ENCODE measurements around the gene AMELY.
"Not testable (repeated sequence)": the region's sequence is repeated elsewhere in the genome, so short reads cannot be mapped to it uniquely, and the experiment has no call there.

AMELY gene, protein sequence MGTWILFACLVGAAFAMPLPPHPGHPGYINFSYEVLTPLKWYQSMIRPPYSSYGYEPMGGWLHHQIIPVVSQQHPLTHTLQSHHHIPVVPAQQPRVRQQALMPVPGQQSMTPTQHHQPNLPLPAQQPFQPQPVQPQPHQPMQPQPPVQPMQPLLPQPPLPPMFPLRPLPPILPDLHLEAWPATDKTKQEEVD

DNA sequence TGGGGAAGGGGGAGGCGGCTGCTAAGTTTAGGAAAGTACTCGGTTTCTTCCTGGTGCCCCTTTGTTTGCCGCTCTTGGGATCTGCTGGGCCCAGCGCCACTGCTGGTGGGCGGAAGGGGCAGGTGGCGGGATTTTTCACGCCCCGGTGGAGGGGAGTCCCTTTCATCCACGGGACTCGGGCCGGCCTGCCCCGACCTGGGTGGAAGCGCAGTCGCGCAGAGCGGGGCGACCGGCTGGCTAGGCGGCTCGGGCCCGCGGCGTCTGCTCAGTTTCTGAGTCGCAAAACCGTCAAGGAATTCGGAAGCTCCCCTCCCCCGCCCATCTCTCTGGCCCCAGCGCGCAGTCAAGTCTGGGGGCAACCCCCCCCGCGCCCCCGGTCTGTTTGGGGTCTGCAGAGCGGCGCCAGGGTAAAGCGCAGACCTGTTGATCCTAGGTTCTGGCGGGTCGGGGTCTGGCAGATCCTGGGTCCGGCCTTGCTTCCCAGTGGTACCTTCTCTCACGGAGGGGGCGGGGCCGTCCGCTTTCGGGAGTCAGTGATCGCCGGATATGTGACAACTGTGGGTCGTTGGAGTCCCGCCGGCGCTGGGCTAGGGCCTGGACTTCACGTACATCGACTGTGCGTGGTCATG lies at the start of gene AMELY:
Gene AMELY, minus strand, starts transcription at position 500 of the 629 bp plus-strand sequence. CDS start 39,144 bp downstream, outside the sequence.
- no peak for DNase-seq

DNA sequence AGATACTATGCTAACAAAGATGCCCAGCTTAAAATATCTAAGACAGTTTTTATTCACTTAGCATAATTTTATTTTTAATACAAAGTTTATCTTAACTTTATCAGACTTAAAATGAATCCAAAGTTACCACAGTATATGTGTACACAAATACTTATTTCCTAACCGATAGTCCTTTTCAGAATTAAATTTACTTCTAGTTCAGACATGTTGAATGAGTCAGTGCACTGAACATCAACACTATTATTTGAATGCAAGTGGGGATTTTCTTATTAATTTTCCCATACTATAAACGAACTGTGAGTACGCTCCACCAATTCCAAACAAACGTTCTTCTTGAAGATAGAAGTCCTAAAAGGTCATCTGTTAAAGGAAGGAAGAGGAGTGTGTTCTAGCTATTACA lies 38.4 kb upstream of the AMELY start:
- DNase-seq: no peak

DNA sequence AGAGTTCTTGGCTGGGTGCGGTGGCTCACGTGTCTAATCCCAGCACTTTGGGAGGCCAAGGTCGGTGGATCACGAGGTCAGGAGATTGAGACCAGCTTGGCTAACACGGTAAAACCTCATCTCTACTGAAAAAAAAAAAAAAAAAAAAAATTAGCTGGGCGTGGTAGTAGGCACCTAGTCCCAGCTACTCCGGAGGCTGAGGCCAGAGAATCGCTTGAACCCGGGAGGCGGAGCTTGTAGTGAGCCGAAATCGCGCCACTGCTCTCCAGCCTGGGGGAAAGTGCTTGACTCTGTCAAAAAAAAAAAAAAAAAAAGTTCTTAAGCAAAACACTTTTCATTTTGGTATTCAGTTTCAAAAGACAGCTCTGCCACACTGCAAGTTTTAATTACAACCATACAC lies 36.8 kb upstream of the AMELY start:
- DNase-seq: no peak

DNA sequence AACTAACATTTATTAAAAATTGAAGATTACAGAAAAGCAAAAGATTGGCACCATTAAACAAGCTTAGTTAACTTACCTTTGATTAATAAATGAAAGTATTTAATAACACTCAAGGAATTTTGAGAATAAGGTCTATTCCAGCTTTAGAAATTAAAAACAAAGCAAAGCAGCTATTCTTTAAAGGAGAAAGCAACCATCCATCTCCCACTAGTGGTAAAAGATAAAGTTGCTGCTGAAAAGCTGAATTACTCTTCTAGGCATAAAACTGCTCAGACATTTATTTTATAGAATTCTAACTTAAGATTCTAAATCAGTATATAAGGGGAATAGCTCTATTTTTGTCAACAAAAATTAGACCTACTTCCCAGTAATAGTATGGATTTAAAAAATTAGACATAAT lies 36.1 kb upstream of the AMELY start:
- DNase-seq: no peak

DNA sequence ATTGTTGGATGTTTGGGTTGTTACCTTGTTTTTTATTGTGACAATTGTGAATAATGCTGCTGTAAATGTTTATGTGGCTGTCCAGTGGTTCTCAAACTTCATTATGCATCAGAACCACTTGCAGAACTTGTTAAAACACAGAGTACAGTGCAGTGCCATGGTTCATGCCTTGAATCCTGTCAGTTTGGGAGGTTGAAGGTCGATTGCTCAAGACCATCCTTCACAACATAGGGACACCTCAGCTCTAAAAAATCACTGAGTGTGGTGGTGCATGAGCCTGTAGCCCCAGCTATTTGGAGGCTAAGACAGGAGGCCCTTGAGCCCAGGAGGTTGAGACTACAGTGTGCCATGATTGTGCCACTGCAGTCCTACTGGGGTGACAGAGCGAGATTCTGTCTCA lies 23.9 kb upstream of the AMELY start:
- DNase-seq: no peak

DNA sequence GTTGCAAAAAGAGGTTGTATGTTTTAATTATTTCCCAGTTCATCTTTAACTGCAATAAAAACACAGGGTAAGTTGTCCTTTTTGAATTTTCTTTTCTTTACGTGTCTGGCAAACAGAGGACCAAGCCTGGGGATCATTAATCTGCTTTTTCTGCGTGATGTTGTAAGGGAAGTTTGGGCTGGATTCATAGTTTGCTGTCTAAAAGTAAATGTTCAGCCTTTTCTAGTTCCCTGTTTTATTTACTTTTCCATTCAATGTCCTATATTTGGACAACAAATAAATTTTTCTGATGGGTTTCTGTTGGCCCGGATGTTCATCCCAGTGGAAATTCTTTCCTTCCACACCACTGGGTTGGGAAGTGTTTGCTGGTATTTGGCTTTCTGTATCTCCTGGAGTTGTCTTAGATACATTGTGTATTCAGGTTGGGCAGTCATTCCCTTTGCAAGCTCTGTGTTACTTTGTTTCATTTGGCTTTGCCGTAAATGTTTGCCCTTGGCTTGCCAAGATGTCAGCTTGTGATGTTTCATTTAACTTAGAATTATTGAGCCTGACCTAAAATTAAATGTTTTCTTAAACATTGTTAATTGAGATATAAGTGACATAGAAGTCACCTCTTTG lies 20.3 kb upstream of the AMELY start:
- no peak for DNase-seq

DNA sequence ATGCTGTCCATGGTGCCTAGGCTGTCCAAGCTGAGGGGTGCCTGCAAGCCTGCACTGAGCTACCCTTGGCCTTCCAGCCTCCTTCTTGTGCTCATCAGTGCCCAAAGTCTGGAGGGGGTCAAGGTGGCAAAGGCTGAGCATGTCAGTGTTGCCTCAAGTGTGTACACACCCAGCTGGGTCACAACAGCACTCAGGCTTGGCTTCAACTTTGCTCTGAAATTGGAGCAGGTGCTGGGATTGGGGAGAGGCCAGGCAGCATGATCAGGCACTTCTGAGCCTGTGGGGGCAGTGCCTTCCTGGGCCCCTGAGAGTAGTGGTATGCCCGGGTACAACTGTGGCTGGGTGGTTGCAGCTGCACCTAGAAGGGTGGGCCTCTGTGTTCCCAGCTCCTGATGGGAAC lies 17.7 kb upstream of the AMELY start:
- no peak for DNase-seq

DNA sequence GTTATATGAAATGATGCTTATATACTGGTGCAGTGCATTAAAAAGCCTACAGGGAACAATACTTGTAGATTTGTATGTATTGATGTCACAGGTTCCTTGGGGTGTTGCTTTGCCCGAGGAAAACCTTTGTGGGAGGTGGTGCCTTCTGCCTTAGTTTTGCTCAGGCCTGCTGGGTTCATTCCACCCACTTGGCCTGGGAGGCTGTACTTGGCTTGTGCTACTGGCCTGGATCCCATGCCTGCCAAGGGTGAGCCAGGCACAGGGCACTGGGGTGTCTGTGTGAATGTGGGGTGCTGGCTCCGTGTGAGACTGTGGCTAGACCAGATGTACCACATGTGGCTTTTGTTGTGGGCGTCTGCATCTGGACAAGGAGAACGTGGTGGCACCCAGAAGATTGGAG lies 16.7 kb upstream of the AMELY start:
- DNase-seq: no peak

DNA sequence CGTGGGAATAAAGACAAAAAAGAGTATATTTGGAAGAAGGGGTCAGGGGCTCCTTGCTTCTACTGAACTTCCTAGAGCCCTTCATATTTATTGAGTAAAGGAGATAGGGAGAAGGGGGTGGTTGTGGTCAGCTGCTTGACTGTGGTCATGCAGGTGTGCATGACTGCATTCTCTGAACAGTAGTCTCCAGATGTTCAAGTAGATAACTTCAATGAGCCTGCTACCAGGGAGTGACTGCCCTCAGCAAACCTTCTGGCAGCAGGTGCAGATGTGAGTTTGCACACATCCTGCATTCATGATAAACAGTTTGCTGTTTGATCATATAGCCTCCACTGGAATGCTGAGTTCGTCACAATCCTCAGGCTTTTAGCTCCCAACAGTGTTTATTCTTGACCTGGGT lies 9.5 kb upstream of the AMELY start:
- DNase-seq: no peak

DNA sequence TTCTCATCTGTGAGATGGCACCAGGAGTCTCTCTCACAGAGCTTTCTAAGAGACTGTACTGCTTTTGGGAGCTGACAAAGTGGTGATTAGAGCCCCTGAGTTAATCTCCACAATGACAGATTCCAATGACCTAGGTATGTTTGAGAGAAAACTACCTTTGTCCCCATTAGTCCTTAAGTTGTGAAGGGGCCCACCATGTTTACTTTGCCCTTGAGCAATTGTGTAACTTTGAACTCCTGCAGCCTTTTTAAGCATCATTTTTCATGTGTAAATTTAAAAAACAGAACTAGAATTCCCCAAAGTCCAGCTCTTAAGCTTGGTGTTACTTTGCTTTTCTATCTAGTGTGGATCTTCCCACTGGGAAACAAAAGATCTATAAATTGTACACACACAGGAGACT lies 1.8 kb upstream of the AMELY start:
- DNase-seq: no peak

DNA sequence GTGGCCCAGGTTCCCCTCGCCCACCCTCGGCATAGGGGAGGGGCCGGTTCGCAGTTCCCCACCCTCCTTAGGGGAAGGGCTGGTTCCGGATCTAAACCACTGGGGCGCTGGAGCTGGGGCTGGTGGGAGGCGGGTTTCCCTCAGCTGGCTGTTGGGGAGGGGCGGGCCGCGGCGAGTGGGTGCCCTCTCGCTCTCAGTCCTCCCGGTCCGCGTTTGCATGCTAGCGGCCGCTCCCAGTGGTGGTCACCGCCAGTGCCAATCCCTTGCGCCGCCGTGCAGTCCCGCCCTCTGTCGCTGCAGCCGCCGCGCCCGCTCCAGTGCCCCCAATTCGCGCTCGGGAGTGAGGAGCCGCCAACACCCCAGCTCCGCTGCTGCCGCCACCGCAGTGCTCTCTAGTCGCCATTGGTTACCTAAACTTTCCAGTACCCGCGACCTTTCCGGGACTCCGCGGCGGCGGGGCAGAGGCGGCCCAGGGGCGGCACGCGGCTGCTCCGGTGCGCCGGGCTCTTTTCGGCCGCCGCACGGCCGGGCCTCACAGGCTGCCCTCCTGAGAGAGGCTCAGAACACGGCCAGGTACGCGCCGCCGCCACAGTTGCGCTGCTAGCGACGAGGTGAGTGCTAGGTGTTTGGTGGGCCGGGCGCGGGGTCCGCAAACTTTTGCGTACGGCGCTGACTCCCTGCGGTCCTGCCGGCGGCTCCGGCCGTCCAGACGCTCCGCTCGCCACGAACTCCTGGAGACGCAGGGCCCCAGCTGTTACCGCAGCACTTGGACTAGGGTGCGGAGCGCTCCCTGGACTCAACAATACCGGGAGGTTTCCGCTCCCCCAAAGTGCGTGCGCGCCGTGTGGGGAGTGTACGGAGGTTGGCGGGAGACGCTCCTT lies 940 bp downstream of the AMELY start, which contains the start of gene TBL1Y:
Gene TBL1Y, plus strand, starts transcription at position 326 of the 881 bp plus-strand sequence. CDS start 114,388 bp downstream, outside the sequence.
- no peak for DNase-seq

DNA sequence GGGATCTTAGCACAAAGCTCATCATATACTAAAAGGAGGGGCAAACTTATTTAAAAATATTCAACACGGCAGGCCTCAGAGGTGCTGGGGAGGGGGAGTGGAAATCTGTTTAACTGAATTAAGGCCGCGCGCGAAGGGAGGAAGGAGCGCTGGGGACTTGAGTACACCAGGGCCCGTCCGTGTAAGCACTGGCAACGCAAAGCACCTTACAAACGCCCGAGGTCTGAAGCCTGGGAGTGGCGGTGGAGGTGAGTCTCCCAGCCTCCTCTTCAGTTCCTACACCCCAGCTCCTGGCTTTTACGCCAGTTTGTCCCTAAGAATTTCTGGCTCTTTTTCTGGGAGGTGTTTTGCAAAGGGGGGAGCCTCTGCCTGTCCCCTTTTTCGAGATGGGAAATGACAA lies 1.7 kb downstream of the AMELY start:
- DNase-seq: no peak

DNA sequence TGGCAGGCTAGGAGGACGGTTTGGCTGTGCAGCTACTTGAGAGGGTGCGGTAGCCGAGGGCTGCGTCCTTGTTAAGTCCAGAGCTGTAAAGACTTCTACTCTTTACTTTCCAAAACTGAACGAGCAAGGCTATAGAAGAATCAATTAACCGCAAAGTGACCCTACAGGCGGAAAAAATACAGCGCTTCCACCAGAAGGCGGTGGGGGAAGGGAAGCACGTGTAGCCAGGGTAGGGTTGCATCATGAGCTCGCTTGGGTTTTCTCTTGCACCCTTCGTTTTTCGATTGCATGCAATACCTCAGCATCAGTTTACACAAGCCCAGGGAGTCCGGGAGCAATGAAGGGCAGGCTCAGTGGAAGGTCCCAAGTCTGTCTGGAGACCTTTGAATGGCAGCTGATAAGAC lies 2.4 kb downstream of the AMELY start:
- no peak for DNase-seq

DNA sequence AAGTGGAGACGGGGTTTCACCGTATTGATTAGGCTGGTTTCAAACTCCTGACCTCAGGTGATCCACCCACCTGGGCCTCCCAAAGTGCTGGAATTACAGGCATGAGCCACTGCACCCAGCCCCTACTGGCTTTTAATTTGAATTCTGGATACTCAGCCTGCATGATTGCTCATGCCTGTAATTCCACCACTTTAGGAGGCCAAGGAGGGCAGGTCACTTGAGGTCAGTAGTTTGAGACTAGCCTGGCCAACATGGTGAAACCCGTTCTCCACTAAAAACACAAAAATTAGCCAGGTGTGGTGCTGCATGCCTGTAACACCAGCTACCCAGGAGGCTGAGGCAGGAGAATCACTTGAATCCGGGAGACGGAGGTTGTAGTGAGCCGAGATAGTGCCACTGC lies 3.5 kb downstream of the AMELY start:
- not testable (repeated sequence) for DNase-seq

DNA sequence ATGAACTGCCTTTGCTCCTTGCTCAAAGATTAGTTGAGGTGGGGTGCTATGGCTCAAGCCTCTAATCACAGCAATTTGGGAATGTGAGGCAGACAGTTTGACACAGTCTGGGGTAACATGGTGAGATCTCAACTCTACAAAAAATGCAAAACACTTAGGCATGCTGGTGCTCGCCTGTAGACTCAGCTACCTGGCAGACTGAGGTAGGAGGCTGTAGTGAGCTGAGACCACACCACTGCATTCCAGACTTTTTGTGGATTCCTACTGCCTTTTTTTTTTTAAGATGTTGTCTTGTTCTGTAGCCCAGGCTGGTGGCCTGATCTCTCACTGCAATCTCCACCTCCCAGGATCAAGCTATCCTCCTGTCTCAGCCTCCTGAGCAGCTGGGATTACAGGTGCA lies 4.0 kb downstream of the AMELY start:
- no peak for DNase-seq

DNA sequence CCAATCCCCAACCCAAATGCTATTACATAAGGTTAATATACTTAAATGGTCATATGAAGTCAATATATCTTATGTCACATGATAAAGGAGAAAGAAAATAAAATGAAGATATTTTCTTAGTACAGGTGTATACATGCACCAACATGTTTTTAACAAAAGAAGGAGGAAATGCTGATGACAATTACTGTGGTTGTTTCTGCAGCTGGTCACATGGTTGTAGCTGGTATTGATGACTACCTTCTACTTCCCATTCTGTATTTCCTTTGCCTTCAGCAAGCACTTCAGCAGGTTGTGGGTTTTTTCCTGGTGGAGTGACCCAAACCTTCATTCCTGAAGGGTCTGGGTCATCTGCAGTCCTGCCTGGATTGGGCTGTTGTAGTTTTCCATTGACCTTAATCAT lies 9.4 kb downstream of the AMELY start:
- not testable (repeated sequence) for DNase-seq

DNA sequence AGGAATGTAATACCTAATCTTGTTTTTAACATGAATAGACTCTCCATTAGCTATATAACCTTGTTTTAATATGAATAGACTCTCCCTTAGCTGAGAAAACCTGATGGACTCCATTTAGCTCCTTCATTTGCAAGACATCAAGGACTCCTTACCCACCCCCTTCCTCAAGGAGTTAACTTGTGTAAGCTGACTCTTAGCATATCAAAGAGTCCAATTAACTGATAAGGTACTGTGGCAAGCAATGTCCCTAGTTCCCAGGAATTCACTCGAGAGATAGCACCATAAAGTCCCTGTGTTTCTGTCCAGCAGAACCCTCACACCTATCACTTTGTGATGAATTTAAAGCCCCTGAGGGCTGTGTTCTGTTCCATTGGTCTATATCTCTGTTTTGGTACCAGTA lies 16.3 kb downstream of the AMELY start:
- no peak for DNase-seq

DNA sequence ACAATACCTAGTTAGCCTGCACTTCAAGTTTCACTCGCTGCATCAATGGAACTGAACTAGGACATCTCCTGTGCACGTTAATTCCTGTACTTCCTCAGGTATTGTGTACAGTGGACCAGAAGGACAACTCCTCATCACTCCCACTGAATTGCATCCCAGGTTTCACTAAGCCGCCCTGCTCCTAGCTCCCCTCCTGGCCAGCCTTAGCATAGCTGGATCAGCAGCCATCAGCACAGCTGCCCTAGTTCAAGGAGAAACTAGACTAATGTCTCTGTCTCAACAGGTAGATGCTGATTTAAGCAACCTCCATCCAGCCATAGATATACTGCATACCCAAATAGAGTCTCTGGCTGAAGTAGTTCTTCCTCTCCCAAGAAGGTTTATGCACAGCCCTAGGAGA lies 17.1 kb downstream of the AMELY start:
- DNase-seq: no peak

DNA sequence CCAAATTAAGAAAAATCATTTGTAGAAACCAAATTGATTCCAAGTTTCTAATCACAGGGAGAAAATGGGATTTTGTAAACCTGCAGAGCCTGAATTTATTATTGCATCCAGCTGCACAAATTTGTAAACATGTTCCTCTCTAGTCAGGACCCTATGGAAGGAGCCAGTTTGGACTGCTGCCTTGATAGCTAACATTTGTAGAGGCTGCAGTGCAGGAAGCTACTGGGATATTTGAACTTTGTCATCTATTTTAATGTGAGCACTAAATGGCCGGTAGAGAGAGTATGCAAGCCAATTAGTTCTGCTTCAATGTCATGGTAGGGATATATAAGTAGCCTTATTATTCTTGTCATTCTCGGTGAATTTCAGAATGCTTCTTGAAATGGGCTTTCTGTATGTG lies 62.2 kb downstream of the AMELY start:
- no peak for DNase-seq

DNA sequence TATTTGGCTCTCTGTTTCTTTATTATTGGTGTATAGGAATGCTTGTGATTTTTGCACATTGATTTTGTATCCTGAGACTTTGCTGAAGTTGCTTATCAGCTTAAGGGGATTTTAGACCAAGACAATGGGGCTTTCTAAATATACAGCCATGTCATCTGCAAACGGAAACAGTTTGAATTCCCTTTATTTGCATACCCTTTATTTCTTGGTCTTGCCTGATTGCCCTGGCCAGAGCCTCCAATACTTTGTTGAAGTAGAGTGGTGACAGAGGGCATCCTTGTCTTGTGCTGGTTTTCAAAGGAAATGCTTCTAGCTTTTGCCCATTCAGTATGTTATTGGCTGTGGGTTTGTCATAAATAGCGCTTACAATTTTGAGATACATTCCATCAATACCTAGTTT lies 68.9 kb downstream of the AMELY start:
- not testable (repeated sequence) for DNase-seq

Data from femur (tissue), 1 donor.